ENCODE results near the gene EPHA3.

EPHA3 gene

DNA sequence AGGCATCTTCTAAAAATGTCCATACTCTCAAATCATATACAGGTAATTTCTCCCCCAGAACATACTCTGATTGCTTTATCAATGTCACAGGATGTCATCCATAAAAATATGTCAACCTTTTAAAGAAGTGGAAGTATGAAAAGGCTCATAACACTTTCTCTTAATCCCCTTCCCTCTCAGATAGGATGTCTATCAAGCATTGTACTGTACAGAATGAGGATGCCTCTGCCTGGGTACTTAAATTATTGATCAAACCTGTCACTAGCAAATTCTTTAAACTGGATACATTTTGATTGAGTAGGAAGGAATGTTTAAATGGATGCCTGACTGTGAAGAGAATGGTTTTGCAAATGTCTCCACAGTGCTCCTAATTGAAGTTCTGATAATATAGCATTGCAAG, 168.7 kb downstream of the EPHA3 start:
- TF ChIP-seq, protein P1, sequence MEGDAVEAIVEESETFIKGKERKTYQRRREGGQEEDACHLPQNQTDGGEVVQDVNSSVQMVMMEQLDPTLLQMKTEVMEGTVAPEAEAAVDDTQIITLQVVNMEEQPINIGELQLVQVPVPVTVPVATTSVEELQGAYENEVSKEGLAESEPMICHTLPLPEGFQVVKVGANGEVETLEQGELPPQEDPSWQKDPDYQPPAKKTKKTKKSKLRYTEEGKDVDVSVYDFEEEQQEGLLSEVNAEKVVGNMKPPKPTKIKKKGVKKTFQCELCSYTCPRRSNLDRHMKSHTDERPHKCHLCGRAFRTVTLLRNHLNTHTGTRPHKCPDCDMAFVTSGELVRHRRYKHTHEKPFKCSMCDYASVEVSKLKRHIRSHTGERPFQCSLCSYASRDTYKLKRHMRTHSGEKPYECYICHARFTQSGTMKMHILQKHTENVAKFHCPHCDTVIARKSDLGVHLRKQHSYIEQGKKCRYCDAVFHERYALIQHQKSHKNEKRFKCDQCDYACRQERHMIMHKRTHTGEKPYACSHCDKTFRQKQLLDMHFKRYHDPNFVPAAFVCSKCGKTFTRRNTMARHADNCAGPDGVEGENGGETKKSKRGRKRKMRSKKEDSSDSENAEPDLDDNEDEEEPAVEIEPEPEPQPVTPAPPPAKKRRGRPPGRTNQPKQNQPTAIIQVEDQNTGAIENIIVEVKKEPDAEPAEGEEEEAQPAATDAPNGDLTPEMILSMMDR (IDR thresholded peaks at IDR 0.05): no peak
- H3K27ac Mint-ChIP-seq: no peak overlapping the region
- no peak for DNase-seq
- no peaks in the 10 kb centered on the region for H3K27me3 Mint-ChIP-seq (ENCODE audit: low read depth, poor library complexity)
- no peak overlapping the region for H3K4me3 Mint-ChIP-seq
- H3K9me3 Mint-ChIP-seq: no peaks in the 10 kb centered on the region
- H3K4me1 Mint-ChIP-seq: peaks cover 6% of the 10 kb centered on the region
- H3K36me3 Mint-ChIP-seq (ENCODE audit: low read depth): no peaks in the 10 kb centered on the region

DNA sequence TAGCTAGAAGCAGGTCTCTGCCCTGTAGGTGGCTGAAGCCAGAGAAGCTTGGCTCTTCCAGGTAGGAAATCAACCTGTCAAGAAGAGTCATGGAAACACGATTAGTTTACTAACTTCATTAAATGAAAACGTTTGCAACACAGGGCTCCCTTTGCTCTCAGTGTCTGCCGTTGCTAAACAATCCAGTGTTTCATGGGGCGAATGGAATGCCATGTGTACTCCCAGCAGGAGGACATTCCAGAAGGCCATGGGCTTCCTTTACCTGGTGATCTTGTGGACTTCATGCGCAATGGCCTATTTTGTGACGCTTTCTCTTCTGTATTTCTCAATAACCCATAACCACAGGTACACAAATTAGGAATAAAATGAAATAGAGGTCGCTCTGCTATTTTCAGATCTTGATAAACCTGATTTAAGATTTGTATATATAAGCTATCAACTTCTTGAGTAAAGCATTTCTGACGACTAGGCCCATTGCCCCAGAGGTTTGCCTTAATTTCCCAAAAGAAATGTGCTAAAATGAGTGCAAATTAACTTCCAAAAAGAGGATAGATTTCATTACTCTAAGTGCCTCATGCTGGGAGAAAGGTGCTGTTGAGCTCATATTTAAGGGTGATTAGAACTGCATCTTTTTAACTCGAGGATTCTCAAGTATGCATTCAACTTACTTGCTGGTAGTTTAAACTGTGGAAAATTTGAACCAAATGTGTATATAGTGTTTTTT, 171.0 kb downstream of the EPHA3 start:
- peak; percentile 9 for DNase-seq
- Mint-ChIP-seq H3K36me3 (ENCODE audit: low read depth) (no peaks in the 10 kb centered on the region), H3K9me3 (no peaks in the 10 kb centered on the region), H3K4me3 (no peak overlapping the region), H3K4me1 (peaks cover 6% of the 10 kb centered on the region), H3K27me3 (ENCODE audit: low read depth, poor library complexity) (no peaks in the 10 kb centered on the region), H3K27ac (no peak overlapping the region)
- TF ChIP-seq, protein P1 (IDR thresholded peaks at IDR 0.05): no peak

DNA sequence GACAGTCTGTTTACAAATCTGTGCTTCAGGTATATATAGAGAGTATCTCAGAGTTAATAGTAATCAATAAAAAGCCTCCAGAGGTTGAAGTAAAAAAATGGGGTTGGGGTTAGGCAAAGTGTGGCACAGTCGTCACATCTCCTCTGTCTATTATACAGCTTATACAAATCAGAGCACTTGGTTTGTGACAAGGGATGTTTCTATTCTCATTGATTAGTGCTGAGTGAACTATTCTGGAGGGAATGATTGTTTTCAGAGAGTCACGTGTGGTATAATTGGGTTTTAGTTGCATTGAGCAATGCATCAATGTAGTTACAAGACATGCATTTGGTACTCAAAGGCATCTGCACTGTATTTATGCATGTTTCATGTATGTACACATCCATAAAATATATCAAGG, 172.9 kb downstream of the EPHA3 start:
- H3K27ac Mint-ChIP-seq: no peak overlapping the region

DNA sequence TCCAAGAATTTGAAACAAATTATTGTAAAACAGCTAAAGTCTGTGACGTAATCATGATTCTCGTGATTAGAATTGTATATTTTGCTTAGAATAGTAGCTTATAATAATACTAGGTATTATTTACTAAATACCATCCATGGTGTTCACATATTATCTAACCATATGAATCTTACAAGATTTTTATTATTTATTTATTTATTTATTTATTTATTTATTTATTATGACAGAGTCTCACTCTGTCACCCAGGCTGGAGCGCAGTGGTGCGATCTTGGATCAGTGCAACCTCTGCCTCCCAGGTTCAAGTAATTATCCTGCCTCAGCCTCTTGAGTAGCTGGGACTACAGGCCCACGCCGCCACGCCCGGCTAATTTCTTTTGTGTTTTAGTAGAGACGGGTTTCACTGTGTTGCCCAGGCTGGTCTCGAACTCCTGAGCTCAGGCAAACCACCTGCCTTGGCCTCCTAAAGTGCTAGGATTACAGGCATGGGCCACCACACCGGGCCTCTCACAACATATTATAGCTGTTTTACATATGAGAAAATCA, 173.5 kb downstream of the EPHA3 start:
- peaks cover 1% of the 10 kb centered on the region for H3K27me3 Mint-ChIP-seq (ENCODE audit: low read depth, poor library complexity)
- DNase-seq: no peak

More for the DNA sequence above, 172.9 kb downstream of the EPHA3 start:
- Mint-ChIP-seq H3K4me3 (no peak overlapping the region), H3K36me3 (ENCODE audit: low read depth) (no peaks in the 10 kb centered on the region), H3K4me1 (peaks cover 6% of the 10 kb centered on the region), H3K9me3 (no peaks in the 10 kb centered on the region), H3K27me3 (ENCODE audit: low read depth, poor library complexity) (no peaks in the 10 kb centered on the region)
- TF ChIP-seq, protein P1 (IDR thresholded peaks at IDR 0.05): no peak
- no peak for DNase-seq

DNA sequence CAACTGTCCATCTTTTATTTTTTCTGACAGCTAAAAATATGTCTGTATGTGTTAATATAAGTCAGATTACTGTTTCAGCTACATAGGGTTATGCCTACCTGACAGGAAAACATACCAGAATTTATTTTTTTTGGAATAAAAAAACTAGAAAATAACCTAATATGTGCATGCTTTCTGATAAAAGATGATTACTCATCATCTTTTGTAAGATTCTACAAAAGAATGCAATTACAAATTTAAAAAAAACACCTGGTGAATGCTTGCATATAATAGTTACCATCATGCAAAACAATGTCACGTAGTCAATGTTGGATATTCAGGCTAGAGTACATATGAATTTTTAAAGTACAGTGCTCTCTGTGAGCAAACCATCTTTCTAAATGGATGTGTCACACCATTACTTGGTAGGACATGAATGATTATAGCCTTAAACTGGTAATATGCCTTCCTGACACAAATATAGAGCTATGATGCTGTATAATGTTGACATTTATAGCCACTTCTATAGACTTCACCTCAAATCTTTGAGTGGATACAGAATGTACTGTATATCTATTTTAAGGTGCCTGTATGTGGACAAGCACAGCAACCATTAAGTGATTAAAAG, 180.6 kb downstream of the EPHA3 start:
- peaks cover 17% of the 10 kb centered on the region for H3K9me3 Mint-ChIP-seq
- no peak overlapping the region for H3K4me3 Mint-ChIP-seq
- peaks cover 10% of the 10 kb centered on the region for H3K36me3 Mint-ChIP-seq (ENCODE audit: low read depth)

More for the DNA sequence above, 173.5 kb downstream of the EPHA3 start:
- Mint-ChIP-seq H3K4me1 (peaks cover 6% of the 10 kb centered on the region), H3K4me3 (no peak overlapping the region), H3K9me3 (peaks cover 4% of the 10 kb centered on the region), H3K36me3 (ENCODE audit: low read depth) (peaks cover 4% of the 10 kb centered on the region), H3K27ac (no peak overlapping the region)
- TF ChIP-seq, protein P1 (IDR thresholded peaks at IDR 0.05): no peak

More for the DNA sequence above, 180.6 kb downstream of the EPHA3 start:
- H3K27ac Mint-ChIP-seq: no peak overlapping the region
- no peaks in the 10 kb centered on the region for H3K4me1 Mint-ChIP-seq
- H3K27me3 Mint-ChIP-seq (ENCODE audit: low read depth, poor library complexity): peaks cover 4% of the 10 kb centered on the region
- TF ChIP-seq, protein P1 (IDR thresholded peaks at IDR 0.05): no peak
- no peak for DNase-seq
